SH-SY5Y (cell line): ENCODE data around the gene FAM168A.

Experiments
- GATA2 ChIP-seq: IDR thresholded peaks from 2 replicates; pipeline ENCODE4 v1.6.1; 2011; ENCODE audit warnings: mild to moderate bottlenecking, low read depth, low read length
- GATA3 ChIP-seq: IDR thresholded peaks from 2 replicates; pipeline ENCODE4 v1.6.1; 2011; ENCODE audit warnings: low read depth, mild to moderate bottlenecking, low read length, moderate library complexity

GRCh38 chr11:73386546-73386945 is 211.4 kb downstream of the FAM168A start:
- TF ChIP-seq GATA3 (no peak), GATA2 (no peak)
